GM18873 (cell line): ENCODE results near the gene TMPRSS12.
"Not testable (repeated sequence)": the region's sequence is repeated elsewhere in the genome, so short reads cannot be mapped to it uniquely, and the experiment has no call there.

Source experiments
- ATAC-seq: cut with Tn5 transposase; IDR thresholded peaks from one replicate; pipeline ENCODE4 v1.9.1; 2021; ENCODE audit warnings: mild to moderate bottlenecking, moderate library complexity, moderate number of reproducible peaks; ENCODE audit not compliant: unreplicated experiment, low FRiP score

The TMPRSS12 gene

GRCh38 chr12:50925342-50925651, 82.6 kb downstream of the TMPRSS12 start:
- no peak for ATAC-seq

- ATAC-seq, result no peak
These were observed 83.2 kb downstream of the TMPRSS12 start for GRCh38 chr12:50925920-50926319.

GRCh38 chr12:50926415-50926814, 83.7 kb downstream of the TMPRSS12 start:
- no peak for ATAC-seq

- ATAC-seq, result not testable (repeated sequence)
These were observed 84.2 kb downstream of the TMPRSS12 start for GRCh38 chr12:50926932-50927331.

- ATAC-seq, result no peak
These were observed 84.6 kb downstream of the TMPRSS12 start for GRCh38 chr12:50927356-50927755.

GRCh38 chr12:50927766-50928224, 85.1 kb downstream of the TMPRSS12 start:
- ATAC-seq, result no peak

- ATAC-seq, result no peak
These were observed 85.7 kb downstream of the TMPRSS12 start for GRCh38 chr12:50928392-50928791.

GRCh38 chr12:50929831-50930230, 87.1 kb downstream of the TMPRSS12 start:
- ATAC-seq, result no peak

GRCh38 chr12:50930477-50930876, 87.8 kb downstream of the TMPRSS12 start:
- not testable (repeated sequence) for ATAC-seq

GRCh38 chr12:50932787-50933280, 90.1 kb downstream of the TMPRSS12 start:
- ATAC-seq, result no peak

GRCh38 chr12:50933459-50934124, 90.9 kb downstream of the TMPRSS12 start:
- ATAC-seq, result no peak

- no peak for ATAC-seq
These were observed 91.7 kb downstream of the TMPRSS12 start for GRCh38 chr12:50934371-50934851.

- no peak for ATAC-seq
These were observed 92.5 kb downstream of the TMPRSS12 start for GRCh38 chr12:50934981-50935807.

GRCh38 chr12:50936821-50937530, 94.2 kb downstream of the TMPRSS12 start:
- no peak for ATAC-seq
